Stimulated activated CD8-positive, alpha-beta memory T cell treated with anti-CD3 and anti-CD28 coated beads, Interleukin-7, amount 100 ng/mL, for 24 hours (primary cell): ENCODE data around the gene UNCX.
"Not testable (repeated sequence)": the region's sequence is repeated elsewhere in the genome, so short reads cannot be mapped to it uniquely, and the experiment has no call there.

Experiments
- DNase-seq: peaks from one replicate; pipeline ENCODE4 v3.0.0-alpha.2; 2020; ENCODE audit warnings: low read depth

UNCX gene

GRCh38 chr7:1232623-1233332 is at the start of gene UNCX:
UNCX (plus strand) TSS chr7:1232872; CDS start chr7:1233018, 146 bp downstream.
- no peak for DNase-seq

- DNase-seq, result no peak
Observed at GRCh38 chr7:1187127-1187526, 45.5 kb upstream of the UNCX start.

DNA sequence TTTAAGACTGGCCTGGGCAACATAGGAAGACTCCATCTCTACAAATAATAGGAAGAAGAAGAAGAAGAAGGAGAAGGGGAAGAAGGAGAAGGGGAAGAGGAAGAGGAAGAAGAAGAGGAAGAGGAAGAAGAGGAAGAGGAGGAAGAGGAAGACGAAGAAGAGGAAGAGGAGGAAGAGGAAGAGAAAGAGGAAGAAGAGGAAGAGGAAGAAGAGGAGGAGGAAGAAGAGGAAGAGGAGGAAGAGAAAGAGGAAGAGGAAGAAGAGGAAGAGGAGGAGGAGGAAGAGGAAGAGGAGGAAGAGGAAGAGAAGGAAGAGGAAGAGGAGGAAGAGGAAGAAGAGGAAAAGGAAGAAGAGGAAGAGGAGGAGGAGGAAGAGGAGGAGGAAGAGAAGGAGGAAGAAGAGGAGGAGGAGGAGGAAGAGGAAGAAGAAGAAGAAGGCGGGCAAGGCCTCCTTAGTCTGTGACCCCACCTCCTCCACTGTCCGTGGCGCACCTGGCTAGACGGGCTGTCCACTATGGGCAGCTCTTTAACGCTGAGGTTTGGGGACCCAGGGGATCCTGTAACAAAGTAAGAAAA is 43.9 kb upstream of the UNCX start:
- DNase-seq, result no peak

GRCh38 chr7:1189986-1190772 is 42.5 kb upstream of the UNCX start:
- DNase-seq, result no peak

- no peak for DNase-seq
Observed at GRCh38 chr7:1192171-1192676, 40.4 kb upstream of the UNCX start.

GRCh38 chr7:1193593-1194424 is 38.9 kb upstream of the UNCX start:
- DNase-seq, result no peak

GRCh38 chr7:1196441-1196840 is 36.2 kb upstream of the UNCX start:
- DNase-seq, result not testable (repeated sequence)

- no peak for DNase-seq
Observed at GRCh38 chr7:1196950-1197349, 35.7 kb upstream of the UNCX start.

DNA sequence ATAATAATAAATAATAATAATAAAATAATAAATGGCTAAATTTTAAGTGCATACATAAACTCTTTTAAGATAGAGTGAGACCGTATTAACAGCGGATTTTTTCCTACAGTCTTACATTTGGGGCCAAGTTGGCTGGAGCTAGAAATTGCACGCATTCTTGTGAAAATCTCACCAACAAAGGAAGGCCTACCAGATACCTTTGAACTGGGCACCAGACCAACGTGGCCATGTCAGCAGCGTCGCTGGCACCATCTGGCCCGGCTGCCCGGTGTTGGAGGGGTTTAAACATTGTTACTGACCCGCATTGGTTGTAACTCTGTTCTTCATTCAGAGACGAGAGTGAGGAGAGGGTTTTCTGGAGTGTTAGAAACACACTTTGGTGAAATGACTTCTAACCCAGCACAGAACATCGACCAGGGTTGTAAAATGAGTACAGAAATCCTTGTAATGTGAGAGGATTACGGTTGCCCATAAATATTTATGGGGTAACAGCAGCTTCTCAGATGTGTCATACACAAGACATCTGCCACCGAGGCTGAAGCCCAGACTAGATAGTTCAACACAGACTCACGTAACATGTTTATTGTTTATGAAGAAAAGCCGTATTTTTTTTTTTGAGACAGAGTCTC is 34.6 kb upstream of the UNCX start:
- DNase-seq, result no peak

GRCh38 chr7:1200045-1200444 is 32.6 kb upstream of the UNCX start:
- no peak for DNase-seq

DNA sequence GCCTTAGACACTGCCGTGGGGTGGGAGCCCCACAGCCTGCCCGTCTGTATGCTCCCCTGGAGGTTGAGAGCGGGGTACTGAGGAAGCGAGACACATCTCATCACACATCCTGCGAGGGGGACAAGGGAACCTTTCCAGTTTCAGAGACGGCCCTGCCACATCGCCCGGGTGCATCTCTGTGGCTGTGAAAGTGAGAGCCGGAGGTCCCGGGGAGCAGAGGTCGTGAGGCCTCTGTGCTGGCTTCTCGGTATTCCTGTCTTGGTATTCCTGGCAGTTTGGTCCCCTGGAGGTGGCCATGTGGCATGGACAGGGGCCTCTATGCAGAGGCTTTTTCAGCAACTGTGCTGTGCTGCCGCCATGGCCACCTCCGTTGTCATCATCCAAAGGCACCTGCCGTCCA is 30.8 kb upstream of the UNCX start:
- DNase-seq, result no peak

- not testable (repeated sequence) for DNase-seq
Observed at GRCh38 chr7:1202914-1203313, 29.8 kb upstream of the UNCX start.

GRCh38 chr7:1204460-1205140 is 28.1 kb upstream of the UNCX start:
- DNase-seq, result no peak

- not testable (repeated sequence) for DNase-seq
Observed at GRCh38 chr7:1205742-1206141, 26.9 kb upstream of the UNCX start.

DNA sequence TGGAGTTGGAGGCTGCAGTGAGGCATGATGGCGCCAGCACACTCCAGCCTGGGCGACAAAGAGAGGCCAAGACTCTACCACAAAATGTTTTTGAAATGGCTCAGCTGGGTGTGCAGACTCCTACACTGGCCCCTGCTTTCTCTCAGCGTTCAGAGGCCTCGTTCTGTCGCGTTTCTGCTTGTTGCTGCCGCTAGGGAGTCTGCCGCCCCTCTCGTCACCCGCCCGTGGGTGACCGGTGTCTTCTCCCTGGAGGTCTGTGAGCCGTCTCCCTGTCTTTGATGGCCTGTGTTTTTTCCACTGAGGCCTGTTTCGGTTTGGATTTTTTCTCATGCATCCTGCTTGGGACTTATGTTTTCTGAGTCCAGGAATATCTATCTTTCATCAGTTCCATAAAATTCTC is 23.6 kb upstream of the UNCX start:
- DNase-seq, result no peak

GRCh38 chr7:1210321-1210978 is 22.2 kb upstream of the UNCX start:
- DNase-seq, result no peak

GRCh38 chr7:1210979-1211608 is 21.6 kb upstream of the UNCX start:
- no peak for DNase-seq

GRCh38 chr7:1211611-1212010 is 21.1 kb upstream of the UNCX start:
- DNase-seq, result no peak

- not testable (repeated sequence) for DNase-seq
Observed at GRCh38 chr7:1212025-1212424, 20.6 kb upstream of the UNCX start.

GRCh38 chr7:1214516-1214915 is 18.2 kb upstream of the UNCX start:
- no peak for DNase-seq
